ENCODE results near the gene ACTN3.

DNA sequence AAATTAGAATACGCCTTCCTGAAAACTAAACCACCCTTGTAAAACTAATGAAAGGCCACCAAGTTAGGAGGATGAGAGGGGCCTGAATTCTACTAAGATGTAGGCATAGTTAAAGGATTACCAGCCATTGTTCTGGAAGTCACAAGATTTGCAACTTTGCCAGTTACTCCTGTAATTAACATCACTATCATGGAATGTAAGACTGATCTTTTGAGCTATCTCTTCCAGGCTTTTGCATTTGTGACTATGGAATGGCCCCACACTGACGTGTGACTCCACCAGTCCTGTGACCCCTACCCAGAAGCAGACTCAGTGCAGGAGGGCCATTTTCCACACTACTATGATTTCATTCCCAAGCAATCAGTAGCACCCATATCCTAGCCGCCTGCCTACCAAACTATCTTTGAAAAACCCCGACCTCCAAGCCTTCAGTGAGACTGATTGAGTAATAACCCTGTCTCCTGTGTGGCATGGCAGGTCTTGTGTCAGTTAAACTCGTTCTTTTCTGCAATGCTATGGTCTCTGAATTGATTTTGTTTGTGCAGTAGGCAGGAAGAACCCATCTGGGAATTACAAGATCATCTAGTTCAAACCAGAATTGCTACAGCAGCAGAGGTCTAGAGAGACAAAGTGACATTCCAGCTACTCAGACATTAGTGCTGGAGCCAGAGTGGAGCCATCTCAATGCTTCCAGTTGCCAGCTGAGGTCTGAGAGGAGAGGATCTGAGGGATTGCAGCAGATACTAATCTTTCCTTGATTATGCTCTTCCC is 23.6 kb downstream of the ACTN3 start:
- TF ChIP-seq, protein P1, sequence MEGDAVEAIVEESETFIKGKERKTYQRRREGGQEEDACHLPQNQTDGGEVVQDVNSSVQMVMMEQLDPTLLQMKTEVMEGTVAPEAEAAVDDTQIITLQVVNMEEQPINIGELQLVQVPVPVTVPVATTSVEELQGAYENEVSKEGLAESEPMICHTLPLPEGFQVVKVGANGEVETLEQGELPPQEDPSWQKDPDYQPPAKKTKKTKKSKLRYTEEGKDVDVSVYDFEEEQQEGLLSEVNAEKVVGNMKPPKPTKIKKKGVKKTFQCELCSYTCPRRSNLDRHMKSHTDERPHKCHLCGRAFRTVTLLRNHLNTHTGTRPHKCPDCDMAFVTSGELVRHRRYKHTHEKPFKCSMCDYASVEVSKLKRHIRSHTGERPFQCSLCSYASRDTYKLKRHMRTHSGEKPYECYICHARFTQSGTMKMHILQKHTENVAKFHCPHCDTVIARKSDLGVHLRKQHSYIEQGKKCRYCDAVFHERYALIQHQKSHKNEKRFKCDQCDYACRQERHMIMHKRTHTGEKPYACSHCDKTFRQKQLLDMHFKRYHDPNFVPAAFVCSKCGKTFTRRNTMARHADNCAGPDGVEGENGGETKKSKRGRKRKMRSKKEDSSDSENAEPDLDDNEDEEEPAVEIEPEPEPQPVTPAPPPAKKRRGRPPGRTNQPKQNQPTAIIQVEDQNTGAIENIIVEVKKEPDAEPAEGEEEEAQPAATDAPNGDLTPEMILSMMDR (conservative IDR thresholded peaks at IDR 0.05): no peak
- no peak for TF ChIP-seq ZFX (IDR thresholded peaks at IDR 0.05)
